HCT116 (cell line): Measurements from ENCODE around the gene COX8A. TPM values are rescaled to one million over a fixed set of nuclear protein-coding genes. Genes with fewer than 3 reads are reported as not detected.

Experiments
- ATAC-seq: fragments of 200-7000 bp; cut with Tn5 transposase; 2 replicates; pipeline ENCODE4 v1.9.1; 2020; ENCODE audit warnings: mild to moderate bottlenecking, moderate library complexity
- BruUV-seq: library from RNA; stranded (reverse); fragments of 400-500 nt; replicated peaks from 2 replicates; lab custom pipeline; 2021; lab: Mats Ljungman, UMichigan
- CTCF ChIA-PET: fragments of 300-600 bp; sonication (Branson Sonifier 250); formaldehyde crosslinking; loops from one replicate; lab custom pipeline; 2021; ENCODE audit warnings: antibody characterized with exemption; lab: Charles Lee
- POLR2A ChIA-PET: fragments of 300-600, 350-600 bp; sonication (Branson Sonifier 250); formaldehyde crosslinking; loops from one replicate; lab custom pipeline; 2021; ENCODE audit warnings: antibody characterized with exemption; lab: Charles Lee
- RAD21 ChIA-PET, 2 experiments: fragments of 300-600 bp; sonication (Branson Sonifier 250); formaldehyde crosslinking; loops; one replicate each; lab custom pipeline; 2023; ENCODE audit warnings: low total read pairs in 2 of 2; ENCODE audit not compliant: uncharacterized antibody in 2 of 2, unreplicated experiment in 2 of 2, low non-redundant PET in 1 of 2; lab: Charles Lee
- DNase-seq: peaks from one replicate; pipeline ENCODE4 v3.0.0-alpha.2; 2010; ENCODE audit warnings: low read depth, low spot score
- H2AFZ ChIP-seq: fragments of 200-600 bp; shearing (Covaris generic), sonication (generic); 2 replicates; pipeline ENCODE4 v1.6.1; 2017; ENCODE audit warnings: low read depth, mixed run types, mixed read lengths, antibody characterized with exemption, low read length; ENCODE audit not compliant: poor library complexity, severe bottlenecking
- H3K27ac ChIP-seq: 2 replicates; pipeline ENCODE4 v1.5.1; 2012; ENCODE audit warnings: low read depth, low read length
- H3K27me3 ChIP-seq: fragments of 200-600 bp; sonication (generic); 2 replicates; pipeline ENCODE4 v1.6.1; 2016; ENCODE audit warnings: mixed run types, low read length, mixed read lengths; ENCODE audit not compliant: insufficient read depth
- H3K36me3 ChIP-seq, 2 experiments: fragments of 200-500 bp in 1 of 2; fragments of 200-600 bp in 1 of 2; sonication (Bioruptor generic) in 1 of 2; sonication (generic) in 1 of 2; 2 replicates each; pipeline versions ENCODE4 v1.5.1 to v1.6.1; 2014 to 2016; ENCODE audit warnings: low read length in 2 of 2, inconsistent platforms in 1 of 2, mixed read lengths in 1 of 2, mixed run types in 1 of 2; ENCODE audit not compliant: insufficient read depth in 2 of 2, control insufficient read depth in 1 of 2
- H3K4me1 ChIP-seq, 2 experiments: fragments of 200-600 bp in 1 of 2; sonication (generic) in 1 of 2; 2 replicates each; pipeline versions ENCODE4 v1.5.1 to v1.6.1; 2012 to 2017; ENCODE audit warnings: low read length in 2 of 2, inconsistent platforms in 1 of 2, mild to moderate bottlenecking in 1 of 2, mixed read lengths in 1 of 2, mixed run types in 1 of 2, moderate library complexity in 1 of 2; ENCODE audit not compliant: insufficient read depth in 2 of 2, control insufficient read depth in 1 of 2
- H3K4me2 ChIP-seq: fragments of 200-600 bp; sonication (generic); 2 replicates; pipeline ENCODE4 v1.6.1; 2017; ENCODE audit warnings: mixed run types, low read length, mixed read lengths
- H3K4me3 ChIP-seq, 2 experiments: fragments of 200-600 bp in 1 of 2; sonication (generic) in 1 of 2; replicated peaks in 1 of 2; 2 replicates each; pipeline ENCODE4 v1.5.1; 2011 to 2016; ENCODE audit warnings: low read length in 2 of 2, control low read depth in 1 of 2, low read depth in 1 of 2, mild to moderate bottlenecking in 1 of 2, mixed read lengths in 1 of 2, mixed run types in 1 of 2
- H3K79me2 ChIP-seq: fragments of 200-600 bp; sonication (generic); 2 replicates; pipeline ENCODE4 v1.6.1; 2017; ENCODE audit warnings: mild to moderate bottlenecking, mixed run types, low read length, moderate library complexity, mixed read lengths; ENCODE audit not compliant: insufficient read depth
- H3K9ac ChIP-seq: fragments of 200-600 bp; sonication (generic); 2 replicates; pipeline ENCODE4 v1.6.1; 2016; ENCODE audit warnings: low read length, mixed read lengths
- H3K9me2 ChIP-seq: fragments of 200-600 bp; sonication (generic), shearing (Covaris generic); 2 replicates; pipeline ENCODE4 v1.6.1; 2017; ENCODE audit warnings: mixed run types, mild to moderate bottlenecking, moderate library complexity; ENCODE audit not compliant: insufficient read depth
- H3K9me3 ChIP-seq, 2 experiments: fragments of 200-500 bp in 1 of 2; fragments of 200-600 bp in 1 of 2; sonication (Bioruptor generic) in 1 of 2; sonication (generic) in 1 of 2; 2 replicates each; pipeline ENCODE4 v1.6.1; 2014 to 2017; ENCODE audit warnings: low read length in 2 of 2, mixed read lengths in 2 of 2, inconsistent platforms in 1 of 2, low read depth in 1 of 2, mild to moderate bottlenecking in 1 of 2, mixed run types in 1 of 2, moderate library complexity in 1 of 2; ENCODE audit not compliant: control insufficient read depth in 1 of 2, insufficient read depth in 1 of 2
- H4K20me1 ChIP-seq: fragments of 200-600 bp; sonication (generic), shearing (Covaris generic); 2 replicates; pipeline ENCODE4 v1.6.1; 2017; ENCODE audit warnings: mixed run types, mild to moderate bottlenecking, moderate library complexity; ENCODE audit not compliant: insufficient read depth
- CEBPB ChIP-seq: IDR thresholded peaks from 2 replicates; pipeline ENCODE4 v1.6.1; 2012; ENCODE audit warnings: low read depth
- FOSL1 ChIP-seq: IDR thresholded peaks from 2 replicates; pipeline ENCODE4 v1.6.1; 2012; ENCODE audit warnings: low read depth
- JUND ChIP-seq: IDR thresholded peaks from 2 replicates; pipeline ENCODE4 v1.6.1; 2012
- POLR2A ChIP-seq: IDR thresholded peaks from 2 replicates; pipeline ENCODE4 v1.7.0; 2011; ENCODE audit warnings: borderline replicate concordance; ENCODE audit not compliant: insufficient read depth, insufficient read length; ENCODE audit errors: extremely low read depth
- POLR2AphosphoS5 ChIP-seq: IDR thresholded peaks from 2 replicates; pipeline ENCODE4 v1.6.1; 2011; ENCODE audit warnings: mild to moderate bottlenecking, low read depth, low read length, moderate library complexity
- RAD21 ChIP-seq: IDR thresholded peaks from 2 replicates; pipeline ENCODE4 v1.6.1; 2012; ENCODE audit warnings: low read depth, mild to moderate bottlenecking
- SIN3A ChIP-seq: IDR thresholded peaks from 2 replicates; pipeline ENCODE4 v1.6.1; 2012; ENCODE audit warnings: low read depth
- SP1 ChIP-seq: IDR thresholded peaks from 2 replicates; pipeline ENCODE4 v1.6.1; 2012; ENCODE audit warnings: low read depth
- SRF ChIP-seq: IDR thresholded peaks from 2 replicates; pipeline ENCODE4 v1.6.1; 2012; ENCODE audit warnings: low read depth
- TCF7L2 ChIP-seq: IDR thresholded peaks from 2 replicates; pipeline ENCODE4 v1.7.0; 2011; ENCODE audit warnings: borderline replicate concordance, inconsistent platforms; ENCODE audit not compliant: insufficient read depth, insufficient read length; ENCODE audit errors: extremely low read depth
- YY1 ChIP-seq: IDR thresholded peaks from 2 replicates; pipeline ENCODE4 v1.6.1; 2011; ENCODE audit warnings: low read length, low read depth, moderate library complexity, mild to moderate bottlenecking; ENCODE audit not compliant: insufficient replicate concordance; ENCODE audit errors: extremely low read depth
- intact Hi-C: fragments of 100-400 bp; cut with micrococcal nuclease; formaldehyde crosslinking; loops from 2 replicates; pipeline ENCODE4 v1.10.0; 2022
- total RNA-seq: library from RNA; stranded (reverse); gene quantifications from one replicate; pipeline ENCODE4 v1.2.1, GENCODE V29; 2021; ENCODE audit not compliant: unreplicated experiment
- TF ChIP-seq, protein P1 (sequence below): IDR thresholded peaks from 2 replicates; pipeline ENCODE4 v1.6.1; 2012
- TF ChIP-seq, protein P2 (sequence below): IDR thresholded peaks from 2 replicates; pipeline ENCODE4 v1.6.1; 2011; ENCODE audit warnings: mild to moderate bottlenecking, low read length, moderate library complexity; ENCODE audit not compliant: insufficient replicate concordance; ENCODE audit errors: extremely low read depth

Gene COX8A
- total RNA-seq, 1 experiment from 2014 or later: 536 TPM

GRCh38 chr11:64007160-64007628, 32.8 kb downstream of the COX8A start:
- 0 out of 2 replicates have a peak, but pooled peaks cover 3% of the 10 kb centered on the region for H3K79me2 ChIP-seq
- H3K36me3 ChIP-seq: no peaks in the 10 kb centered on the region; a peak in 1 of 4 replicates
- ChIA-PET POLR2A (interaction anchor here (0.7 to 1.7 kb wide), 5 partner anchors 8 to 204 kb away, joined by 3 to 10 read pairs (median 3); no protein-coding TSS in a partner anchor), RAD21 (no interaction called here), CTCF (interaction anchor here (1.1 to 1.4 kb wide), 2 partner anchors 61 to 146 kb away, joined by 4 to 5 read pairs; no protein-coding TSS in a partner anchor)
- H4K20me1 ChIP-seq: no peaks in the 10 kb centered on the region
- peak overlapping the region; percentile 43 to 58 for H3K4me3 ChIP-seq
- BruUV-seq: TSS peak; percentile 67
- peaks cover 0 to 9% of the 10 kb centered on the region in 2 experiments; a peak in 1 of 4 replicates for H3K9me3 ChIP-seq
- H3K4me1 ChIP-seq: peaks cover 18 to 37% of the 10 kb centered on the region in 2 experiments
- H3K9ac ChIP-seq: peak overlapping the region; percentile 65
- no peaks in the 10 kb centered on the region for H3K27me3 ChIP-seq
- ATAC-seq (peak; percentile 64), DNase-seq (no peak)
- intact Hi-C loops: loop anchor here (10.0 kb wide), 1 partner anchor 138 kb away; no protein-coding TSS in a partner anchor
- peak overlapping the region; percentile 77 for H3K27ac ChIP-seq
- no peak overlapping the region for H2AFZ ChIP-seq
- no peaks in the 10 kb centered on the region for H3K9me2 ChIP-seq
- no peak for TF ChIP-seq SIN3A
- TF ChIP-seq, protein P1, sequence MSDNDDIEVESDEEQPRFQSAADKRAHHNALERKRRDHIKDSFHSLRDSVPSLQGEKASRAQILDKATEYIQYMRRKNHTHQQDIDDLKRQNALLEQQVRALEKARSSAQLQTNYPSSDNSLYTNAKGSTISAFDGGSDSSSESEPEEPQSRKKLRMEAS: peak; percentile 87
- TF ChIP-seq FOSL1: no peak
- peak overlapping the region; percentile 89 for H3K4me2 ChIP-seq

DNA sequence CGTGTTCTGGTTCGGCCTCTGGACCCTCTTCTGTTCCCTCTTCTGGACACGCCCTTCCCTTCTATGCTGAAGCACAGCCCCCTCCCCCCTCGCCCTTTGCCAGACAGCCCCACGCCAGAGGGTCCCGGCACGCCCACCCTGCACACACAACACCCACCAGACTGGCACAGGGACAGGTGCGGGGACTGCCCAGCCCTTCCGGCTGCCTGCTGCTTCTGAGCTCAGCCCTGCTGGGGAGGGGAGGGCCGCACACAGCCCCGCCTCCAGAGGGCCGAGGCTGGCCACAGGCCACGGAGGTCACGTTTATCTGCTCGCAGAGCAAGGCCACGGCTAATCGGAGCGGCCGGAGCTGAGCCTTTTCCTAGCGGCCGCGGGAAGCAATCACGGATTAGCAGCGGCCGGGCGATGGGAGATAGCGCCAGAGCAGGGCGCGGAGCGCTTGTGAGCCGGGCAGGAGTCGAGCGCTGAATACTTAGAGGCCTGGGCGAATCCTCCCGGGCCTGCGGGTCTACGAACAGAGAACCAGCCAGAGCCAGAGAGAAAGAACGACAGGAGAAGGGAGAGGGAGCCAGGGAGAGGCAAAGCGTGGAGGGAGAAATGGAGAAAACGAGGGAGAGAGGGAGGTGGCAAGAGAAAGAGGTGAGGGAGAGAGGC, 33.3 kb downstream of the COX8A start:
- Histone ChIP-seq H3K27ac (peak overlapping the region; percentile 77), H3K36me3 (no peaks in the 10 kb centered on the region; a peak in 1 of 4 replicates), H2AFZ (no peak overlapping the region), H3K9me2 (no peaks in the 10 kb centered on the region), H3K9ac (peak overlapping the region; percentile 65), H3K79me2 (0 out of 2 replicates have a peak, but pooled peaks cover 3% of the 10 kb centered on the region), H3K4me1 (peaks cover 18 to 37% of the 10 kb centered on the region in 2 experiments), H3K9me3 (peaks cover 0 to 9% of the 10 kb centered on the region in 2 experiments; a peak in 1 of 4 replicates), H4K20me1 (no peaks in the 10 kb centered on the region), H3K4me3 (peak overlapping the region; percentile 43 to 58), H3K4me2 (peak overlapping the region; percentile 89), H3K27me3 (no peaks in the 10 kb centered on the region)
- DNase-seq: peak; percentile 54
- CTCF ChIA-PET: interaction anchor here (1.1 to 1.4 kb wide), 3 partner anchors 8 to 145 kb away, joined by 3 to 5 read pairs (median 4); no protein-coding TSS in a partner anchor
- BruUV-seq: no TSS peak
- POLR2A ChIA-PET: interaction anchor here (0.7 to 1.7 kb wide), 5 partner anchors 8 to 205 kb away, joined by 3 to 10 read pairs (median 3); no protein-coding TSS in a partner anchor
- intact Hi-C loops: loop anchor here (10.0 kb wide), 1 partner anchor 137 kb away; no protein-coding TSS in a partner anchor
- RAD21 ChIA-PET: interaction anchor here in 1 of 2 experiments (0.7 kb wide), 2 partner anchors 8 to 69 kb away, joined by 3 read pairs; partner anchors contain the start of gene NAA40
- peak; percentile 84 for ATAC-seq
- TF ChIP-seq SRF (no peak), JUND (no peak), RAD21 (no peak), TCF7L2 (no peak), POLR2AphosphoS5 (peak; percentile 70), POLR2A (no peak), YY1 (peak; percentile 35), CEBPB (no peak), SP1 (no peak)
- TF ChIP-seq, protein P2, sequence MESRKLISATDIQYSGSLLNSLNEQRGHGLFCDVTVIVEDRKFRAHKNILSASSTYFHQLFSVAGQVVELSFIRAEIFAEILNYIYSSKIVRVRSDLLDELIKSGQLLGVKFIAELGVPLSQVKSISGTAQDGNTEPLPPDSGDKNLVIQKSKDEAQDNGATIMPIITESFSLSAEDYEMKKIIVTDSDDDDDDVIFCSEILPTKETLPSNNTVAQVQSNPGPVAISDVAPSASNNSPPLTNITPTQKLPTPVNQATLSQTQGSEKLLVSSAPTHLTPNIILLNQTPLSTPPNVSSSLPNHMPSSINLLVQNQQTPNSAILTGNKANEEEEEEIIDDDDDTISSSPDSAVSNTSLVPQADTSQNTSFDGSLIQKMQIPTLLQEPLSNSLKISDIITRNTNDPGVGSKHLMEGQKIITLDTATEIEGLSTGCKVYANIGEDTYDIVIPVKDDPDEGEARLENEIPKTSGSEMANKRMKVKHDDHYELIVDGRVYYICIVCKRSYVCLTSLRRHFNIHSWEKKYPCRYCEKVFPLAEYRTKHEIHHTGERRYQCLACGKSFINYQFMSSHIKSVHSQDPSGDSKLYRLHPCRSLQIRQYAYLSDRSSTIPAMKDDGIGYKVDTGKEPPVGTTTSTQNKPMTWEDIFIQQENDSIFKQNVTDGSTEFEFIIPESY: no peak
- TF ChIP-seq, protein P1: no peak; the same call in 1 of the 2 replicates
